H1 (cell line): ENCODE results near the gene CDK8. TPM values are rescaled to one million over a fixed set of nuclear protein-coding genes. Genes with fewer than 3 reads are reported as not detected.

Experiments
- CBX8 ChIP-seq: fragments of 300-800, 300-1000 bp; sonication (generic); IDR thresholded peaks from 2 replicates; pipeline ENCODE4 v1.7.1; 2016; ENCODE audit warnings: low read depth, low read length, borderline replicate concordance
- CREB1 ChIP-seq: IDR thresholded peaks from 2 replicates; pipeline ENCODE4 v1.6.1; 2012; ENCODE audit warnings: inconsistent platforms
- GTF2F1 ChIP-seq: IDR thresholded peaks from 2 replicates; pipeline ENCODE4 v1.6.1; 2012; ENCODE audit warnings: low read depth, low read length, improper control_type of control experiment, borderline replicate concordance
- JUND ChIP-seq: IDR thresholded peaks from 2 replicates; pipeline ENCODE4 v1.6.1; 2011; ENCODE audit warnings: mild to moderate bottlenecking, improper control_type of control experiment, low read length
- NANOG ChIP-seq: IDR thresholded peaks from 2 replicates; pipeline ENCODE4 v1.6.1; 2011; ENCODE audit warnings: low read length, low read depth, mild to moderate bottlenecking, inconsistent platforms; ENCODE audit not compliant: insufficient read depth, poor library complexity, severe bottlenecking
- NRF1 ChIP-seq: IDR thresholded peaks from 2 replicates; pipeline ENCODE4 v1.6.1; 2011; ENCODE audit warnings: mild to moderate bottlenecking, low read depth, low read length, improper control_type of control experiment
- RFX5 ChIP-seq: IDR thresholded peaks from 2 replicates; pipeline ENCODE4 v1.6.1; 2011; ENCODE audit warnings: low read depth, low read length, improper control_type of control experiment, borderline replicate concordance
- SIRT6 ChIP-seq: IDR thresholded peaks from one replicate; pipeline ENCODE4 v1.7.1; 2012; ENCODE audit warnings: low read length, inconsistent platforms
- TCF12 ChIP-seq: IDR thresholded peaks from 2 replicates; pipeline ENCODE4 v1.6.1; 2011; ENCODE audit warnings: low read depth, mild to moderate bottlenecking, low read length
- TEAD4 ChIP-seq: IDR thresholded peaks from 2 replicates; pipeline ENCODE4 v1.6.1; 2012; ENCODE audit warnings: low read depth, low read length, inconsistent platforms, mixed read lengths
- ZNF274 ChIP-seq: IDR thresholded peaks from 2 replicates; pipeline ENCODE4 v1.7.0; 2012; ENCODE audit warnings: low read length, borderline replicate concordance; ENCODE audit errors: extremely low read depth
- polyA plus RNA-seq, 7 experiments: library from polyadenylated mRNA; depleted of rRNA in 3 of 7; stranded (reverse) in 5 of 7; unstranded in 2 of 7; fragments of >200 nt in 5 of 7; fragments of 200-250 nt in 2 of 7; gene quantifications; 1 replicate in 5 of 7; 2 replicates in 1 of 7; 4 replicates in 1 of 7; pipeline versions ENCODE4 v1.2.1 to v1.2.3, GENCODE V29; 2011 to 2013; ENCODE audit warnings: missing spikeins in 2 of 7, mixed read lengths in 2 of 7
- total RNA-seq: library from RNA; stranded (reverse); fragmentation: NEBNext Ultra II Directional; extraction: Animal tissue kit (Norgen Biotek cat#: 25700); gene quantifications from 2 replicates; pipeline ENCODE4 v1.2.1, GENCODE V29; 2021

Gene CDK8
- total and polyA plus RNA-seq, 2 of the 8 experiments (the other 6 are each of a cell fraction or from before 2014, with no cell fraction given) = 22.1 to 25.6 TPM

DNA sequence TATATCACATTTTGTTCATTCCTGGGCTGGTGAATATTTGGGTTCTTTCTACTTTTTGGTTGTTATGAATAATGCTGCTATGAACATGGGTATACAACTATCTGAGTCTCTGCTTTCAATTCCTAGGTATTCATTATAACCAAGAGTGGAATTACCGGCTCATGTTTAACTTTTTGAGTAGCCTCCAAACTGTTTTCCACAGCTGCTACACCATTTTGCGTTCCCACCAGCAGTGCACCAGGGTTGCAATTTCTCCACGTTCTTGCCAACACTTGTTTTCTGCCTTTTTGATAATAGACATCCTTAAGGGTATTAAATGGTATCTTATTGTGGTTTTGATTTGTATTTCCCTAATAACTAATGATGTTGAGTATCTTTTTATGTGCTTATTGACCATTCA, 16.8 kb downstream of the CDK8 start (continued):
- TF ChIP-seq RFX5 (no peak), GTF2F1 (no peak), CBX8 (no peak), TCF12 (no peak), JUND (no peak), SIRT6 (no peak), NRF1 (no peak), NANOG (no peak), CREB1 (no peak), TEAD4 (no peak), ZNF274 (no peak)
- TF ChIP-seq, all 59 proteins: peak for 0
